Gastrocnemius medialis (tissue), 4 donors: ENCODE data around the gene GPC6.

ENCODE experiments used
- CTCF ChIP-seq, 5 experiments: fragments of 450-650 bp in 3 of 5; fragments of 200-600 bp in 2 of 5; sonication (generic) in 2 of 5; IDR thresholded peaks in 4 of 5; conservative IDR thresholded peaks in 1 of 5; 1 replicate in 4 of 5; 2 replicates in 1 of 5; pipeline ENCODE4 v1.5.1; 2016 to 2019; ENCODE audit warnings: antibody characterized with exemption in 5 of 5, mild to moderate bottlenecking in 3 of 5, moderate library complexity in 3 of 5
- POLR2A ChIP-seq, 2 donors: fragments of 450-650 bp; IDR thresholded peaks; one replicate each; pipeline ENCODE4 v1.6.1; 2017; ENCODE audit warnings: antibody characterized with exemption in 2 of 2, mild to moderate bottlenecking in 2 of 2, moderate library complexity in 2 of 2

- TF ChIP-seq CTCF (IDR thresholded peaks at IDR 0.05 in 4 of 5, conservative IDR thresholded peaks at IDR 0.05 in 1 of 5) (no peak), POLR2A (IDR thresholded peaks at IDR 0.05) (no peak)
Measured at GRCh38 chr13:94120878-94121277, 894.3 kb downstream of the GPC6 start.
